ENCODE data around the gene YES1. TPM values are rescaled to one million over a fixed set of nuclear protein-coding genes. Genes with fewer than 3 reads are reported as not detected.

YES1 gene
- total RNA-seq, 1 donor from 2014 or later, result 37.6 TPM

DNA sequence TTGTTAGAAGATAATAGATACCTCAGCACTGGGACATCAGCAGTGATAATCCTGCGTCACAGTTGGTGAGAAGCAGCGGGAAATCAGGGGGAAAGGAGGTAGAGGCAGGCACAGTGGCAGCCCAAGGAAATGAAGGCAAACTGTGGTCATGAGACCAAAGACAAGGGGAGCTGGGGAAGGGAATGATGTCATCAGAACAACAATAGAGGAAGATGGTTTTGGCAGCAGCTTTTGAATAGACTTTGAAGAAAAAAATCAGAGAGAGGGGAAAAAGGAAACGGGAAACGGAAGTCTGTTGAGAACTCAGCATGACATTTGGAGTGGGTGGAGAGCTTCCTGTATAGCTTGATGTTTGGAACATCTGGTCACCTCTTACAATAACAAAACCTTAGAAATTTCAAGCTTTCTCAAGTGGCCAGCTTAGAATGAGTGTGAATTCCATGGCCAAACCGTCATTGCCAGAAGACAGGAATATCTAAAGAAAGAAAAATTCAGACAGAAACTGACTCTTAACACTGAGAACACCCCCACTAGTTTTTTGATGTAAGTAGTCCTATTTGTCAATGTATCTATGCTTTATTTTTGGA, 18.4 kb upstream of the YES1 start:
- Mint-ChIP-seq H3K9me3 (ENCODE audit: unreplicated experiment) (no peaks in the 10 kb centered on the region), H3K4me3 (ENCODE audit: unreplicated experiment) (peak overlapping the region; percentile 48), H3K4me1 (ENCODE audit: unreplicated experiment) (peaks cover 13% of the 10 kb centered on the region), H3K36me3 (ENCODE audit: unreplicated experiment) (no peaks in the 10 kb centered on the region), H3K27me3 (ENCODE audit: unreplicated experiment) (peaks cover 7% of the 10 kb centered on the region), H3K27ac (ENCODE audit: unreplicated experiment) (peak overlapping the region; percentile 72)
- TF ChIP-seq, protein P1, sequence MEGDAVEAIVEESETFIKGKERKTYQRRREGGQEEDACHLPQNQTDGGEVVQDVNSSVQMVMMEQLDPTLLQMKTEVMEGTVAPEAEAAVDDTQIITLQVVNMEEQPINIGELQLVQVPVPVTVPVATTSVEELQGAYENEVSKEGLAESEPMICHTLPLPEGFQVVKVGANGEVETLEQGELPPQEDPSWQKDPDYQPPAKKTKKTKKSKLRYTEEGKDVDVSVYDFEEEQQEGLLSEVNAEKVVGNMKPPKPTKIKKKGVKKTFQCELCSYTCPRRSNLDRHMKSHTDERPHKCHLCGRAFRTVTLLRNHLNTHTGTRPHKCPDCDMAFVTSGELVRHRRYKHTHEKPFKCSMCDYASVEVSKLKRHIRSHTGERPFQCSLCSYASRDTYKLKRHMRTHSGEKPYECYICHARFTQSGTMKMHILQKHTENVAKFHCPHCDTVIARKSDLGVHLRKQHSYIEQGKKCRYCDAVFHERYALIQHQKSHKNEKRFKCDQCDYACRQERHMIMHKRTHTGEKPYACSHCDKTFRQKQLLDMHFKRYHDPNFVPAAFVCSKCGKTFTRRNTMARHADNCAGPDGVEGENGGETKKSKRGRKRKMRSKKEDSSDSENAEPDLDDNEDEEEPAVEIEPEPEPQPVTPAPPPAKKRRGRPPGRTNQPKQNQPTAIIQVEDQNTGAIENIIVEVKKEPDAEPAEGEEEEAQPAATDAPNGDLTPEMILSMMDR (IDR thresholded peaks at IDR 0.05), result no peak
- no peak for DNase-seq (ENCODE audit: extremely low spot score, unreplicated experiment)

DNA sequence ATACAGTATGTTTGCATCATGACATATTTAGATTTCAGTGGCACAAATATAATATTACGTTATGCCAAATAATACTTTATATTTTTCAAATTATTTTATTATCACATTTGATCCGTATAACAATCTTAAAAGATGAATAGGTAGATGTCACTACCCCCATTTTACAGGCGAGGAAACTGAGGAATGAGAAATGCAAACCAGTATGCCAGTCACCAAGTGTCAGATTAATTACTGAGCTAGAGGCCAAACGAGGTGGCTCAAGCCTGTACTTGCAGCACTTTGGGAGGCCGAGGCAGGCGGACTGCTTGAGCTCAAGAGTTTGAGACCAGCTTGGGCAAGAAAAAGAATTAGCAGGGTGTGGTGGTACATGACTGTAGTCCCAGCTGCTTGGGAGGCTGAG, 17.4 kb upstream of the YES1 start:
- TF ChIP-seq, protein P1 (IDR thresholded peaks at IDR 0.05), result no peak
- H3K27me3 Mint-ChIP-seq (ENCODE audit: unreplicated experiment), result peaks cover 11% of the 10 kb centered on the region
- no peak overlapping the region for H3K27ac Mint-ChIP-seq (ENCODE audit: unreplicated experiment)
- no peaks in the 10 kb centered on the region for H3K9me3 Mint-ChIP-seq (ENCODE audit: unreplicated experiment)
- H3K4me1 Mint-ChIP-seq (ENCODE audit: unreplicated experiment), result peaks cover 13% of the 10 kb centered on the region
- no peak for DNase-seq (ENCODE audit: extremely low spot score, unreplicated experiment)
- no peak overlapping the region for H3K4me3 Mint-ChIP-seq (ENCODE audit: unreplicated experiment)
- H3K36me3 Mint-ChIP-seq (ENCODE audit: unreplicated experiment), result no peaks in the 10 kb centered on the region

DNA sequence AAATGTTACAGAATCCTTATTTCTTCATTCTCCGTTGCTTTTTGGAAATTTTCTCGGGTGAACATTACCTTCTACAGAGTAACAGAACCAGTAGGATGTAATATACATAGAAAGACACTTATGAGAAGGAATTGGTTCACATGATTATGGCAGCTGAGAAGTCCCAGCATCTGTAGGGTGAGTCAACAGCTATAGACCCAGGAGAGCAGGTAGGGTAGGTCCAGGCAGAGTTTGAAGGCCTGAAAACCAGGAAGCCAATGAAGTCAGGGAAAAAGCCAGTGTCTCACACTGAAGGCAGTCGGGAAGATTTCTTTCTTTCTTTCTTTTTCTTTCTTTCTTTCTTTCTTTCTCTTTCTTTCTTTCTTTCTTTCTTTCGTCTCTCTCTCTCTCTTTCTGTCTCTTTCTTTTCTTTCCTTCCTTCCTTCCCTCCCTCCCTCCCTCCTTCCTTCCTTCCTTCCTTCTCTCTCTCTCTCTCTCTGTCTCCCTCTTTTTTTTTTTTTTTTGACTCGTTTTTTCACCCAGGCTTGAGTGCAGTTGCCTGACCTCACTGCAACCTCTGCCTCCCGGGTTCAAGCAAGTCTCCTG, 15.1 kb upstream of the YES1 start:
- Mint-ChIP-seq H3K27me3 (ENCODE audit: unreplicated experiment) (peaks cover 4% of the 10 kb centered on the region), H3K36me3 (ENCODE audit: unreplicated experiment) (no peaks in the 10 kb centered on the region), H3K4me3 (ENCODE audit: unreplicated experiment) (no peak overlapping the region), H3K27ac (ENCODE audit: unreplicated experiment) (no peak overlapping the region), H3K9me3 (ENCODE audit: unreplicated experiment) (no peaks in the 10 kb centered on the region), H3K4me1 (ENCODE audit: unreplicated experiment) (peaks cover 11% of the 10 kb centered on the region)
- DNase-seq (ENCODE audit: extremely low spot score, unreplicated experiment), result no peak
- TF ChIP-seq, protein P1 (IDR thresholded peaks at IDR 0.05), result no peak

DNA sequence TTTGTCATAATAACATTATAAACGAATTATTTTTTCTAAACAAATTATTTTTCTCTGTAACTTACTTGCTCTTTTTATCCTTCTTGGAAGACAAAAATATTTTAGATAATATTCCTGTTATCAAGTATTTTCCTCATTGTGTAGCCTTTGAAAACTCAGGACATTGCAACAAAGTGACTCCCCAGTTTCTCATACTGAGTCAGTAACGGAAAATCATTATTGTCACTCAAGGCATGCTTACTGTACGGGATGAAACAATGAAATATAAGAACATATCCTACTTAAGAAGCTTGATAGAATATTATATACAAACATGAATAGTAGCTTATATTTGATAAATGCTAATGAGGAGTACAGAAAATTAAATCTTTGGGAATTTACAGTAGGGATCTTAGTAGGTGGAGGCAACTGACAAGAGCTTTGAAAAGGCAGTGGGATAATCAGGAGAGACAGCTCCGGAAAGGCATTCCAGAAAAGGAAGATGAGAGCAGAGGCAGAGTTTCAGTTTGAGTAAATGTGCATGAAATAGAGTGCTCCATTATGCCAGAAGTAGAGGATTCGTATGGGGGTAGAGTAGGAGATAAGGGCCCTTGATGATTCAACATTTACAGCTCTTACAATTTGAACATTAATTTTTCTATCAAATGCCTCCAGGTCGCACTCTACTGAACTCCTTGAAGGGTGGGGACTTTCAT, 14.0 kb upstream of the YES1 start:
- TF ChIP-seq, protein P1 (IDR thresholded peaks at IDR 0.05), result no peak
- Mint-ChIP-seq H3K27ac (ENCODE audit: unreplicated experiment) (no peak overlapping the region), H3K4me3 (ENCODE audit: unreplicated experiment) (no peak overlapping the region), H3K9me3 (ENCODE audit: unreplicated experiment) (no peaks in the 10 kb centered on the region), H3K36me3 (ENCODE audit: unreplicated experiment) (no peaks in the 10 kb centered on the region), H3K27me3 (ENCODE audit: unreplicated experiment) (peaks cover 7% of the 10 kb centered on the region), H3K4me1 (ENCODE audit: unreplicated experiment) (peaks cover 9% of the 10 kb centered on the region)
- no peak for DNase-seq (ENCODE audit: extremely low spot score, unreplicated experiment)

DNA sequence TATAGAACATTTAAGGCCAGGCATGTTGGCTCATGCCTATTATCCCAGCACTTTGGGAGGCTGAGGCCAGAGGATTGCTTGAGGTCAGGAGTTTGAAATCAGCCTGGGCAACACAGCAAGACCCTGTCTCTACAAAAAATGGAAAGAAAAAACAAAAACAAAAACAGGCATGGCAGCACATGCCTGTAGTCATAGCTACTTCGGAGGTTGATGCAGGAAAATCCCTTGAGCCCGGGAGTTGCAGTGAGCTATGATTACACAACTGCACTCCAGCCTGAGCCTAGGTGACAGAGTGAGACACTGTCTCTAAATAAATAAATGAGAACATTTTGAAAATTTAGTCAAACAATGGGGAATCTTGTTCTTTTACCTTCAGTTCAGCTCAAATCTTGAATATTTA, 12.1 kb upstream of the YES1 start:
- Mint-ChIP-seq H3K4me3 (ENCODE audit: unreplicated experiment) (no peak overlapping the region), H3K36me3 (ENCODE audit: unreplicated experiment) (no peaks in the 10 kb centered on the region), H3K27me3 (ENCODE audit: unreplicated experiment) (peaks cover 7% of the 10 kb centered on the region), H3K4me1 (ENCODE audit: unreplicated experiment) (no peaks in the 10 kb centered on the region), H3K9me3 (ENCODE audit: unreplicated experiment) (no peaks in the 10 kb centered on the region), H3K27ac (ENCODE audit: unreplicated experiment) (no peak overlapping the region)
- DNase-seq (ENCODE audit: extremely low spot score, unreplicated experiment), result no peak
- TF ChIP-seq, protein P1 (IDR thresholded peaks at IDR 0.05), result no peak

All from osteocyte (in vitro differentiated cells).